Measurements from ENCODE around the gene C1RL.

The C1RL gene

DNA sequence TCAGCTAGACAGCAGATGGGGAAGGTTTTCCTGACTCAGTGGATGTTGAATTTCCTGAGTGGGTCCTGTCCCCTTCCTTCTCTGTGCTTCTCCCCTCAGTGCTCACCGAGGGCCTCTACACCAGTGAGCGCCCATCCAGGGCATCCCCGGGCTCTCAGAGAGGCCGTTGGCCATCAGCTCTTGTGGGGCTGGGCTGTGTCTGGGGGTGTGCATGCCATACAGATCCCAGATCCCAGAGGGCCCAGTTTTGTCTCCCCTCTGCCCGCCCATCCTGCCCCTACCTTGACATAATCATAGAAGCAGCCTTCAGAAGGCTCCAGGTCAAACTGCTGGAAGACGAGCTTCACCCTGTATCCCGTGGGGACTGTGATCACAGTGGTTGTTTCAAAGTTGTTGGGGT lies 17.8 kb downstream of the C1RL start:
- DNase-seq = no peak

DNA sequence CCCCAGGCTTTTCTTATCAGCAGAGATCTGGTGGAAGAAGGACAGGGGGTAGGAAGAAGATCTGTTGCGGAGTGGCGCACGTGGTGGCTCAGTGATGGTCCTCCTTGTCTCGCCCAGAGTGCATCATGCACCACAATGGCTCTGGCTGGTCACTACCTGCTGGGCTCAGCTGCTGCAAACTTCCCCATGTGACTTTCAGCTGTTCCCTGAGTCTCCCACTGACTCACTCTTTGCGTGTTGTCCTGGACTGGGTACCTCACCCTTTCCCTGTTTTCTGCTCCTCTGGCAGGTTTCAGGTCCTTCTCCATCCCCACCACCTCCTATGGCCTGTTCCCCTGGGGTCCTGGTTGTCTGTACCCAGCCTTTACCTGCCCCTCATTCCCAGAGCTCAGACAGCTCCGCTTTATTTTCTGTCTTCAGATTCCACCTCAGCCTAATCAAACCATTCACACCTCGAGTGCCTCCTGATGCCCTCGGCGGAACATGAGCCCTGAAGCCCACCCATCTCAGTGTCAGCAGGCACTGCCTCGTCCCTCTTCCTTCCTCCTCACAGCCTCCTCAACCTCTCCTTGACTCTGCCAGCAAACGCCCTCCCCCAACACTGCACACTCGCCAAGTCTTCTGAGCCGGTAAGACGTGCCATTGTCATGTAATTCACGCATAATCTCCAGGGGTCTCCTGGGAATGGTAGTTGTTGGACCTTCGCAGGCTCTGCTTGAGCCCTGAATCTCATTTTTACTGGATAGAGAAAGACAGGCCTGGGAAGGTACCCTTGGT lies 18.6 kb downstream of the C1RL start:
- DNase-seq = no peak

DNA sequence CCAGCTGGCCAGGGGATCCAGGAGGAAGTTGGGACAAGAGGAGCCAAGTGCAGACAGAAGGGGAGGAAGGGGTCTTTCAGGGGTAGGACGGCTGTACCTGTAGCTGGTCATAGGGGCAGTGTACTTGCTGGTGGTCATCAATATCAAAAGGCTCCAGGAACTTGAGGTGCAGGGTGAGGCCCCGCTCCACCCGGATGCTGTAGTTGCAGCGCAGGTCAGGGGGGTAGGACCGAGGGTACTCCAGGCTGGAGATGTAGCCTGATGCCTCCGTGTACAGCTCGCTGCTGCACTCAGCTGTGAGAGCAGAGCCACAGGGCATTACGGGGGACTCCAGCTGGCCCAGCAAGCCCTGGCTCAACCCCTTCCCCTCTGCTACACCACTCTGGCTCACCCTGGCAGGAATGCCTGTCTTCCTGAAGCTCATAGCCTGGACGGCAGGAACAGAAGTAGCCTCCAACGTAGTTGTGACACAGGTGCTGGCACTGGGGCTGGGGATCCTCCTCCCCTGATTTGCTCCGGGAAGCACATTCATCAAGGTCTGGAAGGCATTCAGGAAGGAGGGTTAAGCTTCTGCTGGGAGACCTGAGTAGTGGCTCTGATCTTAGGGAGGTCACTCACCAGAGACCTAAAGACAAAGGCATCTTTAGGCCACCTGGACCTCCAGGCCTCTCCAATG lies 19.7 kb downstream of the C1RL start:
- no peak for DNase-seq

DNA sequence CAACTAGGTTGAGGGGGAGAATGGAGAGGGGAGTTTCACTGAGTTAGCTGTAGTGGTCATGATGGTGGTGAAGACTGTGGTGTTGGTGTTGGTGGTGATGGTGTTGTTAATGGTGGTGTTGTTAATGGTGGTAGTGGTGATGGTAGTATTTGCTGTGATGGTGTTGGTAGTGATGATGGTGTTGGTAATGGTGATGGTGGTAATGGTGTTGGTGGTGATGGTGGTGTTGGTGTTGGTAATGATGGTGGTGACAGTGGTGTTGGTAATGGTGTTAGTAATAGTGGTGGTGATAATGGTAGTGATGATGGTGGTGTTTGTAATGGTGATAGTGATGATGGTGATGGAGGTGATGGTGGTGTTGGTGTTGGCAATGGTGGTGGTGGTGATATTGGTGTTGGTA lies 25.9 kb downstream of the C1RL start:
- DNase-seq = no peak

DNA sequence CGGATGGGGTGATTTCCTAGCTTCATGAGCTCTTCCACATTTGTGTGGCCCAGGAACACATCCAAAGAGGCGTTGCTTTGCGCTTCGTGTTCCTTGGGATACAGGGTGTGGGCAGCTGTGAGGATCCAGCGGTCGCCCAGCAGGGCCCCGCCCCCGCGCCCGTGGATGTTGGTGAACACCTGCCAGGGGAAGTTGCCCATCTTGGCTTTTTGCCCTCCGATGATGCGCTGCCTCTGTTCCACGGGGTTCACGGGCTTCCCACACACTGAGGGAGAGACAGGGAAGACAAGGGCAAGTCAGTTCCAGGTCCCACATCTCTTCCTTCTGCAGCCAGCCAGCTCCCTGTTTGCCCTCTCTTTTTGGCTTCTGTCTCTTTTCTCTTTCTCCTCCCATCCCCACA lies 28.0 kb downstream of the C1RL start:
- DNase-seq = no peak

DNA sequence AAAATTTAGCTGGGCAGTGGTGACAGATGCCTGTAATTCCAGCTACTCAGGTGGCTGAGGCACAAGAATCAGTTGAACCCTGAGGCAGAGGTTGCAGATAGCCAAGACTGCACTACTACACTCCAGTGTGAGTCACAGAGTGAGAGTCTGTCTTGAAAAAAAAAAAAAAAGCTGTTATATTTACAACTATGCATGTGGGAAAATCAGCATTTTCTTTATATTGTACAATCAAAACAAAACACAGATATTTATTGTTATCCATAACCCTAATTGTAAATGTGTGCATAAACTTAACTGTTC lies 29.2 kb downstream of the C1RL start:
- no peak for DNase-seq

DNA sequence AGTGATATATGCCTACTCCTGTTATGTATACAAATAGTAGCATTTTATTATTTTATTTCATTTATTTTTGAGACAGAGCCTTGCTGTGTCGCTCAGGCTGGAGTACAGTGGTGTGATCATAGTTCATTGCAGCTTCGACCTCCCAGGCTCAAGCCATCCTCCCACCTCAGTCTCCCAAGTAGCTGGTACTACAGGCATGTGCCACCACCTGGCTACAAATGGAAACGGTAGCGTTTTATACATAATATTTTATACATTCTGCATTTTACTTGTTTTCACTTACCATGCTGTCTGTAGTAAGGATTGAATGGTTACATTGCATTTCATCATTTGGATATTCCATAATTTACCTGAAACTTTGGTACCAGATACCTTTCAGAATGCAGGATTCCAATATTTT lies 30.9 kb downstream of the C1RL start:
- DNase-seq = no peak

DNA sequence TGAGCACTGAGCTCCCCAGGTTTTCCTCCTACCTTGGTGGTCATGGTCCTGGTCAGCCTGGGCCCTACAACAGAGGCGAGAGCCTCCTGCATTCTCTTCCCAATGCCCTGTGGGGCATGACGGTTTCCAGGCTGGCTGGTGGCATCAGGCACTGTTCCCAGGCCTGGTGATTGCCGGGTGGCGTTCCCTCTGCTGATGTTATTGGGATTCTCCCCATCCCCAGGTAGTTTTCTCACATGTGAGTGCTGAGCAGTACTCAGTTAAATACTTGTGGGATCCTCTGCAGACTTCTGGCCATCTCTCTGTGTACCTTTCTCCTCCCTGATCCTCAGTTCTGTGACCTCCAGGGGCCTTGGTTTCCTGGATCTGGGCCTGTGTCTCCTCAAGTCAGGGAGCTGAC lies 32.5 kb downstream of the C1RL start:
- no peak for DNase-seq

DNA sequence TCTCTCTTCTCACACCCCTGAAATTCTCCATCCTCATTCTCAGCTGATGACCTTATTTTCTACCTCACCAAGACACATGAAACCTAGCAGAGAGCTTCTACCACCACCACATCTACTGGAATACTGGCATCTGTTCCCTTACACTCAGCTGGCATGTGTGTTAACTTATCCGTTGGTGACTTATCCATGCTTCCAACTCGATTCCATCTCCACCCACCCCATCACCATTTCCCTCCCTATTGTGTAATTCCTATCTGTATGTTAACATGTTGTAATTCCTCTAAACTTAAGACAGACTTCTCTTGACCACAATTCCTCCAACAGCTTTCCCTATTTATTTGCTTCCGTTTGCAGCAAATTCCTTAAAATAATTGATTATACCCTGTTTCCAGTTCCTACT lies 33.1 kb downstream of the C1RL start:
- DNase-seq = no peak

DNA sequence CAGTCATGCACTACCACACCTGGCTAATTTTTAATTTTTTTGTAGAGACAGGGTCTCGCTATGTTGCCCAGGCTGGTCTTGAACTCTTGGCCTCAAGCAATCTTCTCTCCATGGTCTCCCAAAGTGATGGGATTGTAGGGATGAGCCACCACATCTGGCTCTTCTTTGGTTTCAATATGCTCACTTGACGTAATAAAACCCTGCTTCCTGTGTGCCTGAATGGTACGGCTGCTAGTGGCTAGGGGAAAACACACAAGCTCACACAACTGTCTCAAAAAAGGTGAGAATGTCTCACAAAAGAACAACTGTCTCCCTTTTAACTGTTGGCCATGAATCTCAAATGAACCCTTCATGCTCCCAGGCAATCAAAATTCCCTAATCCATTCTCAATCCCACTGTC lies 33.5 kb downstream of the C1RL start:
- no peak for DNase-seq

DNA sequence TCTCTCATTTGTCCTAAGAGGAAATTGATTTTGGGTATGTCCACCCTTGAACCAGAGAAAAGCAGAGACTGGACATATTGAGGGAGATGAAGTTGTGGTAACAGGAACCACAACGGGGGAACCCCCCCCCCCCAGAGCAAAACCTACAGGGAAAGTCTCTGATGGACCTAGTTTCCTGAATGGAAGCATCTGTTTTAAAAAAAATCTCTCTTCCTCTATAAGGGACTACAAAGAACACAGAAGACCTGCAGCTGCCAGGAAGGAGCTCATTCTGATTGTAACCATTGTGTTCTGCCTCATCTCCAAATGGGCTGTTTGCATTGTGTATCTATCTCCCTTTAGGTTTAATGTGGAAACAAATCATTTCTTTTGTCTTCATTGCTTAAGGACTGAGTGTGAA lies 35.1 kb downstream of the C1RL start:
- no peak for DNase-seq

DNA sequence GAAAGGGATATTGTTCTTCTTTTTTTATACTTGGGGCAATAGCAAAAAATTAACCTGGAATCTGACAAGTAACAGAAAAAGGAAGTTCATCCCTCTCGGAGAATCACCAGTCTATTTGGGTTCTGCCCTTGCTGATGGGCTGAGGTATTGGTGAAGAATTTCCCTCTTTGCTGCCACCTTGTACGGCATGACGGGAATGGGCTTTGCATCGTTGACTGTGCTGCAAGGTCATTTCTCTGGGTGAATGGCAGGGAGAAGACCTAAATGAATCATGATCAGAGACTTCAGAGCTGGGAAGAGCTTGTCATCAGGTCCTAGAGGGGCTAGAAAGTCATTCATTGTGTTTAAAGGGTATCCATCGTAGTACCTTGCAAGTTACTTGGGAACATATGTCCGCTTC lies 36.5 kb downstream of the C1RL start:
- no peak for DNase-seq

DNA sequence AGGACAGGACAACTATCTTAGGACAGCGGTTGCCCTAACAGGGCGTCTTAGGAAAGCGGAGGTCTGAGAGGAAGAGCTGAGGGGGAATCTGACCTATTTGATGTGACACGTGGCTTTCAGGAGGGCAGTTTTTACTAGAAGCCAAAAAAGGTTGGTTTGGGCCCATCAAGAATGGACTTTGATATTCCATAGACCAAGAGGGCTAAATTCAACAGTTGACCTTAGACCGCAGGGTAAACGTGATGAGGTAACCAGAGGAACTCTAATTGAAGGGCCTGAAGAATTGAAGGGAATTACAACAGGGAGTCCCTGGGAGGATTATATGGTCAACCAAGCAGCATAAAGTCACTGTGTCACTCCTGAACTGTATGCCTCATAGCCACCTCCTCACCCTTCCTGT lies 37.0 kb downstream of the C1RL start:
- DNase-seq = no peak

DNA sequence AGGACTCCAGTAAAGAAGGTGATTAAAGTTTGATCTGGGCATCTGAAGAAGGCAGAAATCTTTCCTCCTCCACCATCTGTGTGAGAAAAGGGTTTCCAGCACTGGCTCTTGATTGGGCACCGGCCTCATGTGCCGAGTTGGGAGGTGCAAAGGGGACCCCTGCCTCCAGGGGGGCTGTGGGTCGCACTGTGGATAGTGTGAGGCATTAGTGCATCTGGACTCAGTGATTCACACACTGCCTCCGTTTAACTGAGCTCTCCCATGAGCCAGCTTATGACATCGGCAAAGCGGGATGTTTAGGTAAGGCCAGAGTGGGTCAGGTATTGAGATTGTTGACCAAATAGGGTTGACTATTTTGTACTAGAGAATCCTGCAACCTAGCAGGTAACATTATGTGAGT lies 39.6 kb downstream of the C1RL start:
- DNase-seq = no peak

DNA sequence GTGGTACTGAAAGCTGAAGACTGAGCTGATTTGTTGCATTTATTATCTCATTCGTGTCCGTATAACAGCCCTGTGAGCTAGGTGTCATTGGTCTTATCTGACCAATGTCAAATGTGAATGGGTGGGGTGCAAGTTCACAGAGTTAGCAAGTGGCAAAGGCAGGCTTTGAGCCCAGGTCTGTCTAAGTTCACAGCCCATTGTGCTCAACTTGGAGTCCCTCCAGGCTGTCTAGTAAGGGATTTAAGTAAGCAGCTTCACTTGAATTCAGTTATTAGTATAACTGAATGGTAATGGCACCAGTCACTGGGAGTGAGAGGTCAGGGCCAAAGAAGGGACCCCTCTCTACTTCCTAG lies 40.0 kb downstream of the C1RL start:
- DNase-seq = no peak

DNA sequence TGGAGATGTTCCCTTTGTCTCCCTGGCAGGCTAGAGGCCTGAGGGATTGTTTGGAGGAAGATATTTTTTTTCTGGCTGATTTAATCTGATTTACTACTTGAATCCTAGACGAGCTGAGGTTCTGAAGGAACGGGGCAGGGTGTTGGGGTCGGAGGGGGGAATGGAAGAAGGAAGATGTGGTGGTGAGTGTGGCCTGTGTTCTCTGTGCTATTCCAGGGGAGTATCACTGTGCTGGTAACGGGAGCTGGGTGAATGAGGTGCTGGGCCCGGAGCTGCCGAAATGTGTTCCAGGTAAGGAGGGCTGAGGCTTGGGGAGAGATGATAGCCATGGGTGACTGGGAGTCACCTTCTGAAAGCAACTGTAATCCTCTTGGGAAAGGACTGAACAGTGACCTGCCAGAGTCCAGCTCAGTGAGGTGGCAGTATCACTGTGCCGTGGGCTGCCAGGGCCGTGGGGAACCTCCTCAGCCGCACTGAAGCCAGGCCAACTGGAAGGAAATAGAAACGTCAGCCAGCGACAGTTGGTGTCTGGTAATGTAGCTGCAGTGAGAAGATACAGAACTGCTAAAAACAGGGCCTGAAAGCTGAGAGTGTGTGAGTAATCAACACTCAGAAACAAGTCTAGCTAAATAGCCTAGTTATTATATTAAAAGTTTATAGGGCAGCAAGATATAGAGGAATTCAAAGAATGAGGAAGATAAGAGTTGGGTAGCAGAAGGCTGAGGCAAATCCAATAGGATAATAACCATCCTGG lies 40.6 kb downstream of the C1RL start:
- no peak for DNase-seq

DNA sequence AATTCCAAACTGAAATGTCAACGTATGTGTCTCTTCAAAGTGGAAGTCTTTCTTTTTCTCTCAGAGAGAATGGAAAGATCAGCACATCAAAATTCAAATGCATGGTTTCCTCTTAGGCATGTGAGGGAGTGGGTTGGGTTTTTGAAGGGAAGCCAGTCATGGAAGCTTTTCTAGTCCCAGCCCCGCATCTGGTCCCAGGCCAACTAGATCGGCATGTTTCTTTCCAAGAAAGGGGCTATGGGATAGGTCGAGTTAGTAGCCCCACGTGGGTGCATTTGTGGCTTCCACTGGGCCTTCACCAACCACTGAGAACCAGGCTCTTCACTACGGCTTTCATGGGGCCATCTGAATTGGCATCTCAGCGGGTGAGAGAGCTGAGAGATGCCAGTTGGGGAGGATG lies 41.9 kb downstream of the C1RL start:
- no peak for DNase-seq

DNA sequence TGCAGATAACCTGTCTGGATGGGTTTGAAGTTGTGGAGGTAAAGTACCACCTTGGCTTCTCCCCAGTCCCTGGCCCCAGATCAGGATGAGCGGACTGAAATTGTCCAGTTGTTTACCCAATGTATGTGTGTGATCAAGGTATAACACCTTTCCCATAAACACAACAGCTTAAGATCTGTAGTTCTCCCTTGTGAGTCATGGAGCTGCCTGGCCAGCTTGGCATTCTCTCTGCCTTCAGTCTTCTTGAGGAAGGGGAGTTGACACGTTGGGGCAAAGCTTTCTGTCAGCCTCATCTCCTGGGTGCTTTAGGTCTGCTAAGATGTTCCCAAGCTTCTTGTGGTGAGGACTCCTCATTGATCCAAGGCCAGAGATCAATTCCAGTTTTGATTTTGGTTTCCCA lies 42.4 kb downstream of the C1RL start:
- no peak for DNase-seq

DNA sequence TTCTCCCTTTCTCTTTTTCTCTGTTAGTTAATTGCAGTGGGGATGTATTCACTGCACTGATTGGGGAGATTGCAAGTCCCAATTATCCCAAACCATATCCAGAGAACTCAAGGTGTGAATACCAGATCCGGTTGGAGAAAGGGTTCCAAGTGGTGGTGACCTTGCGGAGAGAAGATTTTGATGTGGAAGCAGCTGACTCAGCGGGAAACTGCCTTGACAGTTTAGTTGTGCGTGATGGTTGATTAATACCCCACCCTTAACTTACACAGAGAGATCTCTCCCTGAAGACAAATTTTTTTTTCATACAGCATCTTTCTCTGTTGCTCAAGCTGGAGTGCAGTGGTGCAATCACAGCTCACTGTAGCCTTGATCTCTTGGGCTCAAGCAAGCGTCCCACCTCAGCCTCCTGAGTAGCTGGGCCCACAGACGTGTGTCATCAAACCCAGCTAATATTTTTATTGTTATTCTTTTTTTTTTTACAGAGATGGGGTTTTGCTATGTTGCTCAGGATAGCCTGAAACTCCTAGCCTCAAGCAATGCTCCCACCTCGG lies 43.9 kb downstream of the C1RL start:
- no peak for DNase-seq

DNA sequence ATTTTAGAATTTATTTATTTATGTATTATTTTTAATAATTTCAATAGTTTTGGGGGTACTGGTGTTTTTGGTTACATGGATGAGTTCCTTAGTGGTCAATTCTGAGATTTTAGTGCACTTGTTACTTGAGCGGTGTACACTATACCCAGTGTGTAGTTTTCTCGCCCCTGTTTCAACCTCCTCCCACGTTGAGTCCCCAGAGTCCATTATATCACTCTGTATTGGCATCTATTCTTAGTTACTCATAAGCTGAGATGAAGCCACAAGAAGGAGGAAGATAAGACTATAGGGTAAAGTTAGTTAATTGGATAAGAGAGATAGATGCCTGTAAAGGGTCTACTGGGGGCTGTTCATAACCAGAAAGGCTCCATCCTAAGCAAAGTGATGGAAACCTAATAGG lies 44.5 kb downstream of the C1RL start:
- no peak for DNase-seq

DNA sequence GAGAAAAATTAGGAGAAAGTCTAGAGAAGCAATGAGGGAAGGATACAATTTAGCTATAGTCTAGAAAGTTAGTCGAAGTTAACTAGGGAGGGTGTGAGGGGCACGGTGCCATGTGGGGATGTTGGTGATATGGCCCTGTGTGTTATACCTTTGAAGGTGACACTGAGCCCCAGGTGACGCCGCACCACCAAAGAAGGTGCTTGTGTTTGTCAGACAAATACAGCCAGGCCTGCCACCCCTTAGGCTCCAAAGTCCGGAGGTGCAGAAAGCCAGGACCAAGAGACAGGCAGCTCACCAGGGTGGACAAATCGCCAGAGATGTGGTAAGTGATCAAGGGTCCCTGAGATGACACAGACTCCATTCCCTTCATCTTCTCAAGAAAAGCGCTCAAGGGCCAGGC lies 47.4 kb downstream of the C1RL start:
- no peak for DNase-seq

DNA sequence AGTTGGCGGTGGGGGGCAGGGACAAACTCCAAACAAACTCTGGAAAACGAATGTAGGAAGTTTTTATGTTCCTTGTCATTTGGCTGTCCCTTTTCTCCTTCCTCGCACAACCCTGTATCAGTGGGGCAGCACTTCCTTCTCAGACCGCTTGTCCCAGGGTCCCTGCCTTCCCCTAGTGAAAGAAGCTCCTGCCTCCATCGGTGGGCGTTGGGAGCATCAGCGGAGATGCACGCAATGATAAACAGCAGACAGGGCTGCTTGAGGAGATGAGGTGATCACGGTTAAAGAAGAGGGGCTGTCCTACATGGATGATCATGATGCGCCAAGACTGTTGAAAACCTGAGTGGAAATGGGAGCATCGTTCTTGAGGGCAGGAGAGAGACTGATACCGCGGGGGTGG lies 47.9 kb downstream of the C1RL start:
- no peak for DNase-seq

DNA sequence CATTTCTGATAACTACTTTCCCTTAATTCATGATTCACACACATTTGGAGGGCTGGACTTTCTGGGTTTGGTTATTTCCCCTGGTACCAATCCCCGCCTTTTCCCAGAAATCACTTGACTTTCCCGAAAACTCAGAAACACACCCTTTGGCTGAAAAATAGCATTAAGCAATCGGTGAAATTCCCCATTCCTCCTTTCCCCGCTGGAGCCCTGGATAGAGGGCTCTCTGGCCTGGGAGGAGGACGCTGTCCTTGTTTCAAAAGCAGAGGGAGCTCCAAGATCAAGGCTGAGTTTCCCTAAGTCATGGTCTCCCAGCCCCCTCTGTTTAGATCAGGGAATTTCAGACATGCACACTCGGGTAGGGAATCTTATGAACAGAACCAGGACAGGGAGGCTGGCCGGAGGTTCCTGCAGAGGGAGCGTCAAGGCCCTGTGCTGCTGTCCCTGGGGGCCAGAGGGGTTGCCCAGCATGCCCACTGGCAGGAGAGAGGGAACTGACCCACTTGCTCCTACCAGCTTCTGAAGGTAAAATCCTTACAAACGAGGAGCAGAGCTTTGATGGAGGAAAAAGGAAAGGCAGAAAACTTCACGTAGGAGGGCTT lies 48.6 kb downstream of the C1RL start, which contains the start of gene C1S:
Gene C1S (plus strand): TSS at position 366 of the 602 bp plus-strand sequence. CDS start 1,195 bp downstream, outside the sequence.
- no peak for DNase-seq

DNA sequence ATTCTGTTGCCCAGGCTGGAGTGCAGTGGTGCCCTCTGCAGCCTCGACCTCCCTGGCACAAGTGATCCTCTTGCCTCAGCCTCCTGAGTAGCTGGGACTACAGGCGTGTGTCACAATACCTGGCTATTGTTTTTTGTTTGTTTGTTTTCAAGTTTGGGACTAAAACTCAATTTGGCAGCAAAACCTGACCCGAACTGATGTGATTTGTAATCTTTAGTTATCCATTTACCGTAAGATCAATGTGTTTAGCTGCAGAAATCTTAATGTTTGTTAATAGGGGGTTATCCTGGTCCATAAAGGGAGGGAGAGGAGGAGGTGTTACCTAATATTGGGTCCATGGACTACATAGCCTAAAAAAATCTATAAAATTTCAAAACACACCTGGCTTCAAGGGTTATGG lies 49.2 kb downstream of the C1RL start:
- DNase-seq = no peak

Measured in stimulated activated CD4-positive, alpha-beta T cell treated with anti-CD3 and anti-CD28 coated beads, Interleukin-4, amount 100 ng/mL, for 1 hour (primary cell).